GM12864 (cell line): ENCODE data around the gene RNF111.

Source experiments
- DNase-seq: peaks from one replicate; pipeline ENCODE4 v3.0.0-alpha.2; 2011; ENCODE audit warnings: low read depth
- H3K4me3 ChIP-seq: 2 replicates; pipeline ENCODE4 v1.5.1; 2011; ENCODE audit warnings: mild to moderate bottlenecking, low read depth, low read length, control low read depth
- CTCF ChIP-seq: IDR thresholded peaks from 2 replicates; pipeline ENCODE4 v1.5.1; 2011; ENCODE audit warnings: low read depth, mild to moderate bottlenecking, moderate library complexity, low read length, control low read depth, inconsistent platforms; ENCODE audit errors: missing control alignments

Gene RNF111

GRCh38 chr15:59011262-59011952 lies 23.9 kb downstream of the RNF111 start:
- no peak for TF ChIP-seq CTCF
- no peak for DNase-seq
- no peak overlapping the region for H3K4me3 ChIP-seq

GRCh38 chr15:59013246-59013873 lies 25.9 kb downstream of the RNF111 start:
- no peak for DNase-seq
- H3K4me3 ChIP-seq, result no peak overlapping the region
- TF ChIP-seq CTCF, result no peak

- H3K4me3 ChIP-seq, result no peak overlapping the region
- TF ChIP-seq CTCF, result no peak
- no peak for DNase-seq
These were observed 26.6 kb downstream of the RNF111 start for GRCh38 chr15:59014068-59014467.

- no peak for DNase-seq
- no peak overlapping the region for H3K4me3 ChIP-seq
- no peak for TF ChIP-seq CTCF
These were observed 30.0 kb downstream of the RNF111 start for GRCh38 chr15:59017449-59017848.

GRCh38 chr15:59018833-59019232 lies 31.4 kb downstream of the RNF111 start:
- no peak overlapping the region for H3K4me3 ChIP-seq
- TF ChIP-seq CTCF, result no peak
- DNase-seq, result no peak

- DNase-seq, result no peak
- no peak overlapping the region for H3K4me3 ChIP-seq
- no peak for TF ChIP-seq CTCF
These were observed 32.9 kb downstream of the RNF111 start for GRCh38 chr15:59020322-59020721.

GRCh38 chr15:59022188-59022587 lies 34.7 kb downstream of the RNF111 start:
- no peak overlapping the region for H3K4me3 ChIP-seq
- no peak for DNase-seq
- no peak for TF ChIP-seq CTCF
